GM19035 (cell line): ENCODE measurements around the gene PKDCC.
A peak's percentile ranks its signal among the peaks of the same experiment; 100 is the strongest.

Experiments
- ATAC-seq: cut with Tn5 transposase; IDR thresholded peaks from one replicate; pipeline ENCODE4 v1.9.1; 2021; ENCODE audit not compliant: unreplicated experiment

The PKDCC gene

GRCh38 chr2:42104621-42105020, 56.8 kb downstream of the PKDCC start:
- ATAC-seq: no peak

- ATAC-seq: peak; percentile 36
Observed at GRCh38 chr2:42105330-42106256, 57.8 kb downstream of the PKDCC start.

GRCh38 chr2:42106257-42106816, 58.5 kb downstream of the PKDCC start:
- no peak for ATAC-seq

- no peak for ATAC-seq
Observed at GRCh38 chr2:42107249-42108042, 59.6 kb downstream of the PKDCC start.
